GM21447 (cell line): ENCODE data around the gene PEX16.

Source experiments
- ATAC-seq: cut with Tn5 transposase; IDR thresholded peaks from one replicate; pipeline ENCODE4 v1.9.1; 2021; ENCODE audit not compliant: unreplicated experiment

The PEX16 gene

GRCh38 chr11:45917623-45918330, at the start of gene PEX16:
TSS of gene PEX16 (minus strand) at chr11:45917877. CDS start at chr11:45917811, 66 bp downstream.
- peak; percentile 88 for ATAC-seq

GRCh38 chr11:45964911-45965389, 47.3 kb upstream of the PEX16 start:
- ATAC-seq: peak; percentile 63

DNA sequence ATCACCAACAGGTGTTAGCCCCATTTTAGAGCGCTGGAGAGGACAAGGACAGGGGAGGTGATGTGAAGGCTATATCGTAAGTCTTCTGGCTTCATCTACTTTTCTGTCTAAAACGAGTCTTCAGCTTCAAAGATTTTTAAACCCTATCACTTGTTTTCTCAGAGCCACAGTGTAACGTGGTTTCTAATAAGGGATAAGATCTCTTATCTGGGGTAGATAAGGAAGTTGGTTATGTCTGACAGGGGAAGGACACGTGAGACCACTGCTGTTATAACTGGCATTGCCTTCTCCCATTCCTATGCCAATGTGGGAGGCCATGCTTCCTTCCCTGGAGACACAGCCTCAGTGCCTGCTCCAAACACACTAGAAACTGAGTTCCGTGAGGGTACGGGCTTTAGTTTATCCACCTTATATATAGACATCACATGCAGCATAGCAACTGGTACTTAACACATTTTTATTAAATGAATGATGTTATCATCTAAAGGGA, 44.1 kb upstream of the PEX16 start:
- no peak for ATAC-seq

DNA sequence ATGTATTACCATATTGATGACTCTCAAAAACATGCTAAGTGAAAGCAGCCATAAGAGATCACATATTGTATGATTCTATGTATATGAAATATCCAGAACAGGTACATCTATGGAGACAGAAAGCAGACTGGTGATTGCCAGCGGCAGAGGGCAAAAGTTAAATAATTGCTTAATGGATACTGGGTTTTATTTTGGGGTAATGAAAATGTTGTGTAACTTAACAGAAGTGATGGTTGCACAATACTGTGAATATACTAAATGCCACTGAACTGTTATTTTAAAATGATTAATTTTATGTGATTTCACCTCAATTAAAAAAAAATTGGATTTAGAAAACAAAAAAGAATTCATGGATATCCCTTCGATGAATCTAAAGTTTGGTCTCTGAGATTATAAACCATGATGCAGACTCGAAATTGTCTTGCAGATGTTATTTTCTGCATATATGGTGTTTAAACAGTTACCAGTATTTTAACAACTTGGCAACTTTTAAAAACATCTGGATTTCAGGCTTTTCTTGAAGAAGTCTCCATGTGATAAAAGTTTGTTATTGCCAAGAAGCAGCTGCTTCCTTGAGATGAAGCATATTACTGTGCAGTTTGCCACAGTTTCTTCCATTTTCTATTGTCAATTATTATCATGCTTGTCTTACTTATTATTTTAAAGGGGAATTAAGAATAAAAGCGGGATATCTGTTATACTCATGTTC, 42.9 kb upstream of the PEX16 start:
- no peak for ATAC-seq

- ATAC-seq: no peak
Observed at GRCh38 chr11:45959851-45960250, 42.2 kb upstream of the PEX16 start.

GRCh38 chr11:45949992-45950407, 32.3 kb upstream of the PEX16 start:
- ATAC-seq: no peak

- ATAC-seq: no peak
Observed at GRCh38 chr11:45948356-45948755, 30.7 kb upstream of the PEX16 start.

DNA sequence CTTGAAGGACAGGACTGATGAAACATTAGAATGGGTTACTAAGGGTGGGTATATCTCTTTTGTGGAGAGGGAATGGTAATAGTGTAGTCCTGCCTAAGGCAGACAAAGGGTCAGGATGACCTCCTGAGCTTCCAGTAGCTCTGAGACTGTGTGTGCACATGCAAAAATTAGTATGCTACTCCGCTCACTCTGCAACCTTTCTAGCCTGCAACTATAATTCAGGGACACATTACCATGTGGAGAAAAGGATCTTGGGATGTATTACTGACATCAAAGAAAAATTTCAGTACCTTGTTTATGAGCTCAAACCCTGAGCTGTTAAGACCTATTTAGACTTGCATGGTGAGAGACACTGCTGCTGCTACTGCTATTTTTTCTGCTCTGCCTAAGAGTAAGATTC, 30.2 kb upstream of the PEX16 start:
- no peak for ATAC-seq

GRCh38 chr11:45945397-45945999, 27.8 kb upstream of the PEX16 start:
- no peak for ATAC-seq

GRCh38 chr11:45942381-45942780, 24.7 kb upstream of the PEX16 start:
- no peak for ATAC-seq

- ATAC-seq: no peak
Observed at GRCh38 chr11:45941285-45941684, 23.6 kb upstream of the PEX16 start.

DNA sequence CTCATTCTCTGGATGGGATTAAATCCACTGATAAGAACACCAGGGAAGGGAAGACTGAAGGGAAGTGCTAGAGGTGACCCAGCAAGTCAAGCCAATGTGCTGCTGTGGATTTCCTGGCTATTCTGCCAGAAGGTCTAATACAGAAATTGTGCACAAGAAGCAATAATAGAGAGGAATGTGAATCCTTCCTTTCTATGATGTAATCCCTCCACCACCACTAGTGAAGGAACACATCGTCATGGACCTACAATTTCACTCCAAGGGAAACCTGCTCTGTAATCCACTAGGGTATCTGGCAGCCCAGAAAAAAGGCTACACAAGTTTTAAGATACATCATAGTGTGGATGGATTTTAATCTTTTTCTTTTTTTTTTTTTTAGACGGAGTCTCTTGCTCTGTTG, 22.2 kb upstream of the PEX16 start:
- ATAC-seq: no peak

DNA sequence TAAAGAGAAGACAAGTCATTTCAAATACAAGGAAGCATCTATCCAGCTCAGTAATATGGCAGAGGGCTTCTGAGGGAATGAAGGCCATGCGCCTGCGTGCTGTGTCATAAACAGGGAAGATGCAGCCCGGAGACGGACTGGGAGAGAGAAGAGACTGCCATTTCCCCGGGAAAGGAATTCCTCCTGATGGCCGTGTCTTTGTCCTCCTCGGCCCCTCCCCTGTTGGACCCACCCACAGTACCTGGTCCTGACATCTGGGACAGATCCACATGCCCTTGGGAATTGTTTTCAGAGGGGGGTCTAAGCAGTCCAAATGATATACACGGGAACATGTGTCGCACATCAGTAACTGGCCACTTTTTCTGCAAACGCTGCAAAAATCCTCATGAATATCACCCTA, 20.2 kb upstream of the PEX16 start:
- no peak for ATAC-seq

GRCh38 chr11:45936511-45937054, 18.9 kb upstream of the PEX16 start:
- ATAC-seq: no peak

GRCh38 chr11:45935349-45936064, 17.8 kb upstream of the PEX16 start:
- no peak for ATAC-seq

GRCh38 chr11:45934580-45935318, 17.1 kb upstream of the PEX16 start:
- ATAC-seq: no peak

DNA sequence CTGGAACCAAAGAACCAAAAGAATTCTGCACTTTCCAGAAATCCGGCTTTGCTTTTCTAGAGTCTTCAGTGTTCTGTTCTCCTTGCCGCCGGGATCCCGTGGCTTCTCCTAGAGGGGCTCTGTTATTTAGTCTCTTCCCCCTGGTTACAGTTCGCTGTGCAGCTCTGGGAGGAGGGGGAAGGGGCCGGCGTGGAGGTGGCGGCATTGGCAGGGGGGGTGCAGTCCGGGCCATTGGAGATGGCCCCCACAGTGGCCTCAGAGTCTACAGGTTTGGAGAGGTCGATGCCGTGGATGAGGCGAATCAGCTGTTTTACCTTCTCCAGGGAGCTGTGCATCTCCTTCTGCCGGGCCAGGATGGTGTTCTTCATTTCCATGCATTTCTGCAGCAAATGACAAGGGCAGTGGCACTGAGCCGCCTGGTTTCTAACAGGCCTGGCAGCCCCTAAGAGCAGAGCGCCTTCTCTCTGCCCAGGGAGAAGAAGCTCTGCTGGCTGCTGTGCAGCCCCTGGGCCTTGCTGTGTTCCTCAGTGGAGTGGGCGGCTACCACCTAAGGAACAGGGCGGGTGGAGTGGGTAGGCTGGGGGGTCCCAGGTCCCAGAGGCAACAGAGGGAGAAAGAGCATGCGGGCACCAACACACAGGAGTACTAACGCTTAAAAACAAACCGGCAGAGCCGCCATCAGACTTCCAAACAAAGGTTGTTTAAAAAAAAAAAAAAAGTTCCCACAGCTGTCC, 16.3 kb upstream of the PEX16 start:
- ATAC-seq: no peak

GRCh38 chr11:45933131-45933831, 15.6 kb upstream of the PEX16 start:
- ATAC-seq: no peak

DNA sequence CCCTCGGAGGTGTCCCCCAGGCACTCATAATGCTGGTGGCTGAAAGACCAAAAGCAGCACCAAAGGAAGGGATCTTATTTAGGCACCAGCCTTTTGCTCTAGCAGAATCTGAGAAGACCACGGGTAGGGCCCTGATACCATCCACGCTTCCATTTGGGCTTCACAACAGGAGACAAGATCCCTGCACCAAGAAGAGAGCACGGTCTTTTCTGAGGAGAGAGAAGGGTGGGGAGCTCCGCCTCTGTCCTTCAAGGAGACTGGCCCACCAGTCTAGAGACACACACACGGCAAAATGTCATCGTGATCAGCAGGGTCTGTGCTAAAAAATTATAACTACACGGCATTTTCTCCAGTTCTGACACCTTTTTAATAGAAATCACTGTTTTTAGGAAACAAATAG, 14.5 kb upstream of the PEX16 start:
- ATAC-seq: no peak
